ENCODE results near the gene FAM53B. TPM values are rescaled to one million over a fixed set of nuclear protein-coding genes. Genes with fewer than 3 reads are reported as not detected.

The FAM53B gene
- total RNA-seq, 2 experiments from 2014 or later = 15.1 to 18.0 TPM

- TF ChIP-seq, protein P1, sequence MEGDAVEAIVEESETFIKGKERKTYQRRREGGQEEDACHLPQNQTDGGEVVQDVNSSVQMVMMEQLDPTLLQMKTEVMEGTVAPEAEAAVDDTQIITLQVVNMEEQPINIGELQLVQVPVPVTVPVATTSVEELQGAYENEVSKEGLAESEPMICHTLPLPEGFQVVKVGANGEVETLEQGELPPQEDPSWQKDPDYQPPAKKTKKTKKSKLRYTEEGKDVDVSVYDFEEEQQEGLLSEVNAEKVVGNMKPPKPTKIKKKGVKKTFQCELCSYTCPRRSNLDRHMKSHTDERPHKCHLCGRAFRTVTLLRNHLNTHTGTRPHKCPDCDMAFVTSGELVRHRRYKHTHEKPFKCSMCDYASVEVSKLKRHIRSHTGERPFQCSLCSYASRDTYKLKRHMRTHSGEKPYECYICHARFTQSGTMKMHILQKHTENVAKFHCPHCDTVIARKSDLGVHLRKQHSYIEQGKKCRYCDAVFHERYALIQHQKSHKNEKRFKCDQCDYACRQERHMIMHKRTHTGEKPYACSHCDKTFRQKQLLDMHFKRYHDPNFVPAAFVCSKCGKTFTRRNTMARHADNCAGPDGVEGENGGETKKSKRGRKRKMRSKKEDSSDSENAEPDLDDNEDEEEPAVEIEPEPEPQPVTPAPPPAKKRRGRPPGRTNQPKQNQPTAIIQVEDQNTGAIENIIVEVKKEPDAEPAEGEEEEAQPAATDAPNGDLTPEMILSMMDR (IDR thresholded peaks at IDR 0.05) = no peak
- Mint-ChIP-seq H3K4me1 (ENCODE audit: low read depth) (peaks cover 6% of the 10 kb centered on the region), H3K4me3 (no peak overlapping the region), H3K9me3 (no peaks in the 10 kb centered on the region), H3K27me3 (no peaks in the 10 kb centered on the region), H3K27ac (no peak overlapping the region), H3K36me3 (ENCODE audit: low read depth) (no peaks in the 10 kb centered on the region)
- CTCF ChIA-PET = interaction anchor here (1.5 kb wide), 1 partner anchor 135 kb away, joined by 5 read pairs; no protein-coding TSS in a partner anchor
- POLR2A ChIA-PET = no interaction called here
- DNase-seq (no peak), ATAC-seq (no peak)
- intact Hi-C loops (cut with micrococcal nuclease) = no loop called here
These were observed 138.0 kb downstream of the FAM53B start for GRCh38 chr10:124605856-124606812.

DNA sequence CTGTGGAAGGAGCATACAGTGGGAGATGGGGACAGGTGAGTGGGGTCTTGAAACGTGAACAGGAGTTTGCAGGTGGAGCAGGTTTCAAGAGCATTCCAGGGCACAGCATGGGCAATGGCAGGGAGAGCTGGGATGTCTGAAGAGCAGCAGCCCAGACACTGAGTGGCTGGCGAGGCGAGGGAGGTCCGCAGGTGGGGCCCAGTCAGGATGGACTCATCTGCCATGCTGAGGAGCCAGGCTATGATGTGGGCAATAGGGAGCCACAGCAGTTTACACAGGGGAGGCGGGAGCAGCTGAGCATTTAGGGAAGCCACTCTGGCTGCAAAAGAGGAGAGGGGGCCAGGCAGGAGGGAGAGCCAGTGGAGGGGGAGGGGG is 138.7 kb downstream of the FAM53B start:
- ChIA-PET POLR2A (no interaction called here), CTCF (interaction anchor here (1.5 kb wide), 1 partner anchor 136 kb away, joined by 5 read pairs; no protein-coding TSS in a partner anchor)
- TF ChIP-seq, protein P1 (IDR thresholded peaks at IDR 0.05) = no peak
- intact Hi-C loops (cut with micrococcal nuclease) = no loop called here
- Mint-ChIP-seq H3K4me3 (no peak overlapping the region), H3K27ac (no peak overlapping the region), H3K4me1 (ENCODE audit: low read depth) (peaks cover 4% of the 10 kb centered on the region), H3K36me3 (ENCODE audit: low read depth) (no peaks in the 10 kb centered on the region), H3K9me3 (no peaks in the 10 kb centered on the region), H3K27me3 (no peaks in the 10 kb centered on the region)
- no peak for ATAC-seq
- no peak for DNase-seq

DNA sequence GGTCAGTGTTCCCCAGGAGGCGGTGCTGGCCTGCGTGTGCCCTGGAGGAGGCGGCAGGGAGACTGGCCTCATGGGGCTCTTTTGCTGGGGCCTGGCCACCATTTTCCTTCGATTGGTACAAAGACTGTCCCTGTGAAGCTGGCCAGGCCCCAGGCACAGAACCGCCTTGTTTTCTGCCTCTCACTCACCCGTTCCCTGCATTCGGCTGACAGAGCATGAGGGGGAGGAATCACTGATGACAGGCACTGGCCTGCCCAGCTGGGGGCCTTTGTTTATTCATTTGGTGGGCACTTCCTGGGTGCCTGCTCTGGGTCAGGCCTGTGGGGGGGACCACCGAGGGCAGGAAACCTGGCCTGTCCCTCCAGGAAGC is 139.2 kb downstream of the FAM53B start:
- peaks cover 2% of the 10 kb centered on the region for H3K4me1 Mint-ChIP-seq (ENCODE audit: low read depth)
- ChIA-PET POLR2A (no interaction called here), CTCF (interaction anchor here (1.5 kb wide), 1 partner anchor 137 kb away, joined by 5 read pairs; no protein-coding TSS in a partner anchor)
- H3K36me3 Mint-ChIP-seq (ENCODE audit: low read depth) = no peaks in the 10 kb centered on the region
- no peak overlapping the region for H3K4me3 Mint-ChIP-seq
- H3K9me3 Mint-ChIP-seq = no peaks in the 10 kb centered on the region
- H3K27me3 Mint-ChIP-seq = no peaks in the 10 kb centered on the region
- intact Hi-C loops (cut with micrococcal nuclease) = no loop called here
- TF ChIP-seq, protein P1 (IDR thresholded peaks at IDR 0.05) = no peak
- no peak overlapping the region for H3K27ac Mint-ChIP-seq
- ATAC-seq = no peak
- no peak for DNase-seq

DNA sequence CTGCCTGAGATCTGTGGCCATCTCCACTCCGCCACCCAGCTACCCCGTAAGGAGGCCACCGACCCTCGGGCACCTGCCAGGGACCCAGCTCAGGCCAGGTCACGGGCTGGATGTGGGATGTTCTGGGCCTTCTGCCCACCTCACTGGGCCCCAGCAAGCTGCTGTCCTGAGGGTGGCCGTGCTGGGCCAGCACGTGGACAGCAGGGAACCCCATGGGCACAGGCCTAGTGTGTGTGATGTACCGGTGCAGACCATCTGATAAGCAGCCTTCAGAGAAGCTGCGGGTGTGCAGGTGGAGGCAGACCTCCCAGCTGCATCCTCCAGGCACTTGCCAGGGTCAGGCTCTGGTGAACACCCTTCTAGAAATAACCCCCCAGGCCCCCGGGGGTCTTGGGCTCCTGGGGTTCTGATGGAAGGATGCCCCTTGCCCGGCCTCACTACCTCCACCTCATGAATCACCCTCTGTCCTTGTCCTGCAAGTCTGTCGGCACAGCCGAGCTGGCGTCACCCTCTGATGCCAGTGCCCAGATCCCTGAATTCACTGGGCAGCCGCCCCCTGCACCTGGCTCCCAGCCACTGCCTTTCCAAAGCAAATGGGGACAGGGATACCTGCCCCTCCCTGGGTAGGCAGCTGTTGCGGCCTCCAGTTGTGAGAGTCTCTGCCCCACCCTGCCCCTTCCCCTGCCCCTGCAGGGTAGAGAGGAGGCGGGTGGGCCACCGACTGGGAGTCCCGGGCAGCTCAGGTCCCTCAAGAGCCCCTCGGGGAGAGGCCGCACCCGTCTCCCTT is 139.8 kb downstream of the FAM53B start:
- no peaks in the 10 kb centered on the region for H3K9me3 Mint-ChIP-seq
- ATAC-seq = no peak
- POLR2A ChIA-PET = no interaction called here

More for the DNA sequence above, 139.8 kb downstream of the FAM53B start:
- no peak overlapping the region for H3K4me3 Mint-ChIP-seq
- H3K27ac Mint-ChIP-seq = no peak overlapping the region
- TF ChIP-seq, protein P1 (IDR thresholded peaks at IDR 0.05) = no peak
- CTCF ChIA-PET = interaction anchor here (1.0 to 1.5 kb wide), 2 partner anchors 137 kb away, joined by 3 to 5 read pairs; no protein-coding TSS in a partner anchor
- intact Hi-C loops (cut with micrococcal nuclease) = no loop called here
- no peaks in the 10 kb centered on the region for H3K4me1 Mint-ChIP-seq (ENCODE audit: low read depth)
- DNase-seq = no peak
- no peaks in the 10 kb centered on the region for H3K36me3 Mint-ChIP-seq (ENCODE audit: low read depth)
- no peaks in the 10 kb centered on the region for H3K27me3 Mint-ChIP-seq
